ENCODE measurements around the gene SNX25.

DNA sequence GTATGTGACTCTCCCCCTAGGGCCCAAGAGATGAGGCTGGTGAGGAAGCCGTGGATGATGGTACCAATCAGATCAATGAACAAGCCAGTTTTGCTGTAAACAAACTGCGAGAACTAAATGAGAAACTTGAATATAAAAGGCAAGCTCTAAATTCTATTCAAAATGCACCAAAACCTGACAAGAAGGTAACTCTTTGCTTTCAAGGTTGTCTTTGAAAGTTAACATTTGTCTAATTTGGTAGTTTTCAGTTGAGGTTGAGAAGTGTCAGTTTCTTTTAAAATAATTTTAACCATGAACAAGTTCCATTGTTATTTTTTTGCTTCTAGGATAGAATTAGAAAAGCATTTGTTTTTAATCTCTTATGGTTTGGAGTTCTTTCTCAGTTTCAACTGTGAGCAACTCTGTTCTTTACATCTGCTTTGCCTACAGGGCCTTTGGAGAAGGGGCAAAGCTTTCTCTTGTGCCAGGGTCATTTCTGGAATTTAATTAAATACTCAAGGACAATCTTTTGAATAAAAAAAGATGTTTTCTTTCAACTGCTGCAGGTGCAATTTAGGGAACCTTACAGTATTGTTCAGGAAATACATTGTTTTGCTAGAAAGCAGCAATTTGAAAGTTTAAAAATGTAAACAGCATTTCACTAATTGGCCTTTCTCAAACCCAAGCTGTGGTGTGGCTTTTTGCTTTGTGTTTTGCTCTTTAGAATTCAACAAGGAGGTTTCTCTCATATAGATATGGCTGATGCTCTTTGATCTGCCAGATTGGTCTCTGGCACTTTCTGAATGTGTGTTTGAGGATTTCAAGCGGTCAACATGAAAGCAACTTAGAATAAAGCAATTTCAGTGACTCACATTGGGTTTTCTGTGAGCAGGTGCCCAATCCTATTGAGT, 123.4 kb downstream of the SNX25 start:
- TF ChIP-seq, protein P1, sequence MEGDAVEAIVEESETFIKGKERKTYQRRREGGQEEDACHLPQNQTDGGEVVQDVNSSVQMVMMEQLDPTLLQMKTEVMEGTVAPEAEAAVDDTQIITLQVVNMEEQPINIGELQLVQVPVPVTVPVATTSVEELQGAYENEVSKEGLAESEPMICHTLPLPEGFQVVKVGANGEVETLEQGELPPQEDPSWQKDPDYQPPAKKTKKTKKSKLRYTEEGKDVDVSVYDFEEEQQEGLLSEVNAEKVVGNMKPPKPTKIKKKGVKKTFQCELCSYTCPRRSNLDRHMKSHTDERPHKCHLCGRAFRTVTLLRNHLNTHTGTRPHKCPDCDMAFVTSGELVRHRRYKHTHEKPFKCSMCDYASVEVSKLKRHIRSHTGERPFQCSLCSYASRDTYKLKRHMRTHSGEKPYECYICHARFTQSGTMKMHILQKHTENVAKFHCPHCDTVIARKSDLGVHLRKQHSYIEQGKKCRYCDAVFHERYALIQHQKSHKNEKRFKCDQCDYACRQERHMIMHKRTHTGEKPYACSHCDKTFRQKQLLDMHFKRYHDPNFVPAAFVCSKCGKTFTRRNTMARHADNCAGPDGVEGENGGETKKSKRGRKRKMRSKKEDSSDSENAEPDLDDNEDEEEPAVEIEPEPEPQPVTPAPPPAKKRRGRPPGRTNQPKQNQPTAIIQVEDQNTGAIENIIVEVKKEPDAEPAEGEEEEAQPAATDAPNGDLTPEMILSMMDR (optimal IDR thresholded peaks at IDR 0.05 in 1 of 3, IDR thresholded peaks at IDR 0.05 in 1 of 3, conservative IDR thresholded peaks at IDR 0.05 in 1 of 3; ENCODE audit: extremely low read depth in 1 of 3, insufficient read depth in 2 of 3, low read length in 3 of 3), result no peak
- TF ChIP-seq EZH2 (IDR thresholded peaks at IDR 0.05; ENCODE audit: low read length), result no peak
